Prostate gland (tissue), 2 donors: Measurements from ENCODE around the gene UBE2Q2. TPM values are rescaled to one million over a fixed set of nuclear protein-coding genes. Genes with fewer than 3 reads are reported as not detected.
"Not testable (repeated sequence)": the region's sequence is repeated elsewhere in the genome, so short reads cannot be mapped to it uniquely, and the experiment has no call there.

Experiments
- DNase-seq: peaks from one replicate; pipeline ENCODE4 v3.0.0-alpha.2; 2019; ENCODE audit warnings: low spot score
- H3K27ac ChIP-seq, 2 donors: fragments of 200-600 bp; sonication (generic); 2 replicates each; pipeline ENCODE4 v1.5.1; 2017 to 2019
- H3K27me3 ChIP-seq: fragments of 200-600 bp; sonication (generic); replicated peaks from 2 replicates; pipeline ENCODE4 v1.5.1; 2019; ENCODE audit not compliant: insufficient read depth
- H3K36me3 ChIP-seq, 2 donors: fragments of 200-600 bp; sonication (generic); 1 replicate in 1 of 2; 2 replicates in 1 of 2; pipeline versions ENCODE4 v1.5.1 to v1.8.1; 2017 to 2019
- H3K4me1 ChIP-seq: fragments of 200-600 bp; sonication (generic); replicated peaks from 2 replicates; pipeline ENCODE4 v1.5.1; 2019
- H3K4me3 ChIP-seq, 2 donors: fragments of 200-600 bp; sonication (generic); 2 replicates each; pipeline ENCODE4 v1.5.1; 2017 to 2019
- H3K9me3 ChIP-seq: fragments of 200-600 bp; sonication (generic); 2 replicates; pipeline ENCODE4 v1.5.1; 2017
- CTCF ChIP-seq, 4 experiments: fragments of 200-600 bp in 2 of 4; fragments of 450-650 bp in 2 of 4; sonication (generic) in 2 of 4; IDR thresholded peaks; 1 replicate in 3 of 4; 2 replicates in 1 of 4; pipeline ENCODE4 v1.5.1; 2016 to 2019; ENCODE audit warnings: antibody characterized with exemption in 4 of 4, mild to moderate bottlenecking in 2 of 4, moderate library complexity in 2 of 4
- POLR2A ChIP-seq: fragments of 450-650 bp; IDR thresholded peaks from one replicate; pipeline ENCODE4 v1.6.1; 2016; ENCODE audit warnings: antibody characterized with exemption, mild to moderate bottlenecking
- POLR2AphosphoS5 ChIP-seq: sonication (generic); formaldehyde crosslinking; IDR thresholded peaks from one replicate; pipeline ENCODE4 v1.6.1; 2017; ENCODE audit warnings: antibody characterized with exemption
- WGBS: methylation state at CpG from one replicate; pipeline ENCODE4 v1.1.5; 2018; 5-methylcytosine and 5-hydroxymethylcytosine counted together
- intact Hi-C: fragments of 100-400 bp; cut with DNase I; formaldehyde crosslinking; loops from one replicate; pipeline ENCODE4 v1.14.2; 2022
- total RNA-seq, 2 donors: library from RNA; depleted of rRNA; stranded (reverse); fragments of >200 nt; gene quantifications; one replicate each; pipeline ENCODE4 v1.1.0, GENCODE V29; 2016

The UBE2Q2 gene
- total RNA-seq = 10 to 100 TPM; 33.1 to 67.5 TPM

- H3K36me3 ChIP-seq = no peaks in the 10 kb centered on the region
- WGBS = under 1% methylated on average over 53 of the region's 109 CpGs
- peak within 1 kb of the TSS; percentile 88 to 89 for H3K27ac ChIP-seq
- DNase-seq = peak; percentile 66
- H3K27me3 ChIP-seq = no peaks in the 10 kb centered on the region
- no peaks in the 10 kb centered on the region for H3K9me3 ChIP-seq
- no peak for TF ChIP-seq POLR2AphosphoS5
- TF ChIP-seq POLR2A = no peak
- TF ChIP-seq CTCF (IDR thresholded peaks at IDR 0.05) = peak in 1 of 4 experiments; percentile 13
- H3K4me1 ChIP-seq = peaks cover 8% of the 10 kb centered on the region
- H3K4me3 ChIP-seq = peak within 1 kb of the TSS; percentile 81 to 82
- intact Hi-C loops = loop anchor here (5.0 kb wide), 1 partner anchor 59 kb away; the partner anchor contains the start of gene FBXO22
These were observed at the start of gene UBE2Q2 for GRCh38 chr15:75842722-75843677. Gene UBE2Q2 (plus strand): TSS chr15:75843447. CDS start chr15:75843667, 220 bp downstream.

- H3K4me1 ChIP-seq = no peaks in the 10 kb centered on the region
- DNase-seq = no peak
- intact Hi-C loops = no loop called here
- peaks cover 2% of the 10 kb centered on the region for H3K27me3 ChIP-seq
- no peaks in the 10 kb centered on the region for H3K36me3 ChIP-seq
- H3K9me3 ChIP-seq = no peaks in the 10 kb centered on the region
- no peak for TF ChIP-seq CTCF (IDR thresholded peaks at IDR 0.05)
- no peak overlapping the region for H3K27ac ChIP-seq
- WGBS = 83% methylated on average over 2 of the region's 2 CpGs
- H3K4me3 ChIP-seq = no peak overlapping the region
These were observed 46.9 kb upstream of the UBE2Q2 start for GRCh38 chr15:75796321-75796720.

DNA sequence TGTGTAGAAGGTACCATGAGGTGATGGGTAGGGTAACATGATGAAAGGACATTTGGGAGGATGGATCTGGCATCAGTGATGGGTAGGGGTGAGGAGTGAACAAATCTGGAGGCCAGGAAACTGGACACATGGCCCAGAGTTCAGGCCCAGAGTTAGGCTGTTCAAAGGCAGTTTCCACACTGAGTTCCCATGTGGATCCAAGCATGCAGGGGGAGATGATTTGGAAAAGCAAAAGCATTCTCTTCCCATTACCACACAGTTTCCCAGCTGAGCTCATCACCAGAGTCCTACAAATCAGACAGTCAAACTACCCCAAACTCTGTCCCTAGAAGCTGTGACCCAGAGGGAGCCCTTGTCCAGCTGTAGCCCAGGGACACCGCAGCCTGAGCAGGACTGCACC, 46.1 kb upstream of the UBE2Q2 start:
- H3K4me3 ChIP-seq, H3K4me1 ChIP-seq, DNase-seq, H3K9me3 ChIP-seq, H3K27me3 ChIP-seq, H3K27ac ChIP-seq, H3K36me3 ChIP-seq, intact Hi-C loops: not testable (repeated sequence)
- WGBS = 88% methylated on average over 1 of the region's 1 CpG

- Histone ChIP-seq H3K4me3 (no peak overlapping the region), H3K9me3 (no peaks in the 10 kb centered on the region), H3K36me3 (no peaks in the 10 kb centered on the region), H3K27me3 (peaks cover 2% of the 10 kb centered on the region), H3K27ac (no peak overlapping the region), H3K4me1 (peaks cover 2% of the 10 kb centered on the region)
- DNase-seq = no peak
- no peak for TF ChIP-seq CTCF (IDR thresholded peaks at IDR 0.05)
- TF ChIP-seq POLR2A = no peak
- no peak for TF ChIP-seq POLR2AphosphoS5
- intact Hi-C loops = no loop called here
These were observed 44.1 kb upstream of the UBE2Q2 start for GRCh38 chr15:75799190-75799589.

GRCh38 chr15:75800409-75800808, 42.8 kb upstream of the UBE2Q2 start:
- DNase-seq, H3K36me3 ChIP-seq, H3K4me3 ChIP-seq, H3K27me3 ChIP-seq, H3K9me3 ChIP-seq, H3K27ac ChIP-seq, H3K4me1 ChIP-seq: not testable (repeated sequence)
- intact Hi-C loops = loop anchor here (5.0 kb wide), 3 partner anchors 73 to 163 kb away; no protein-coding TSS in a partner anchor
- WGBS = 92% methylated on average over 4 of the region's 4 CpGs
